DND-41 (cell line): ENCODE results near the gene VIPR1.

ENCODE experiments used
- ATAC-seq: fragments of 200-7000 bp; cut with Tn5 transposase; 3 replicates; pipeline ENCODE4 v1.9.1; 2021; ENCODE audit warnings: low read depth; ENCODE audit not compliant: insufficient read depth
- DNase-seq: peaks from one replicate; pipeline ENCODE4 v3.0.0-alpha.2; 2020
- H2AFZ ChIP-seq: 2 replicates; pipeline ENCODE4 v1.6.0; 2012; ENCODE audit warnings: low read depth, low read length
- H3K27ac ChIP-seq: 2 replicates; pipeline ENCODE4 v1.5.1; 2012; ENCODE audit warnings: low read length, inconsistent platforms
- H3K27me3 ChIP-seq: fragments of 200-600 bp; sonication (generic); 2 replicates; pipeline ENCODE4 v1.6.0; 2012; ENCODE audit warnings: low read length, mild to moderate bottlenecking, inconsistent platforms; ENCODE audit not compliant: insufficient read depth, poor library complexity
- H3K36me3 ChIP-seq: 2 replicates; pipeline ENCODE4 v1.5.1; 2012; ENCODE audit warnings: low read length, inconsistent platforms; ENCODE audit not compliant: insufficient read depth
- H3K4me1 ChIP-seq: 2 replicates; pipeline ENCODE4 v1.5.1; 2012; ENCODE audit warnings: mild to moderate bottlenecking, low read length; ENCODE audit not compliant: insufficient read depth
- H3K4me2 ChIP-seq: 2 replicates; pipeline ENCODE4 v1.6.0; 2012; ENCODE audit warnings: mild to moderate bottlenecking, moderate library complexity, low read length, inconsistent platforms; ENCODE audit not compliant: insufficient read depth
- H3K4me3 ChIP-seq, 2 experiments: fragments of 200-600 bp in 1 of 2; shearing (Covaris generic) in 1 of 2; 2 replicates each; pipeline ENCODE4 v1.5.1; 2012 to 2016; ENCODE audit warnings: inconsistent platforms in 2 of 2, low read length in 2 of 2, mild to moderate bottlenecking in 2 of 2, low read depth in 1 of 2, moderate library complexity in 1 of 2
- H3K79me2 ChIP-seq: 2 replicates; pipeline ENCODE4 v1.6.0; 2012; ENCODE audit warnings: low read length, inconsistent platforms; ENCODE audit not compliant: insufficient read depth
- H3K9ac ChIP-seq: 2 replicates; pipeline ENCODE4 v1.6.0; 2012; ENCODE audit warnings: low read depth, mild to moderate bottlenecking, inconsistent platforms, low read length, moderate library complexity
- H3K9me3 ChIP-seq: 2 replicates; pipeline ENCODE4 v1.5.1; 2012; ENCODE audit warnings: low read length, moderate library complexity, mild to moderate bottlenecking, inconsistent platforms; ENCODE audit not compliant: insufficient read depth, severe bottlenecking
- H4K20me1 ChIP-seq: 2 replicates; pipeline ENCODE4 v1.6.0; 2012; ENCODE audit warnings: low read length; ENCODE audit not compliant: insufficient read depth
- EZH2 ChIP-seq: IDR thresholded peaks from 3 replicates; pipeline ENCODE4 v1.6.1; 2012; ENCODE audit warnings: borderline replicate concordance, low read depth, mild to moderate bottlenecking, moderate library complexity, low read length, inconsistent platforms; ENCODE audit not compliant: severe bottlenecking
- TF ChIP-seq, protein P1 (sequence below): IDR thresholded peaks from 2 replicates; pipeline ENCODE4 v1.5.1; 2012; ENCODE audit warnings: borderline replicate concordance, low read length, moderate library complexity, mild to moderate bottlenecking; ENCODE audit not compliant: poor library complexity, severe bottlenecking; ENCODE audit errors: extremely low read depth

The VIPR1 gene

DNA sequence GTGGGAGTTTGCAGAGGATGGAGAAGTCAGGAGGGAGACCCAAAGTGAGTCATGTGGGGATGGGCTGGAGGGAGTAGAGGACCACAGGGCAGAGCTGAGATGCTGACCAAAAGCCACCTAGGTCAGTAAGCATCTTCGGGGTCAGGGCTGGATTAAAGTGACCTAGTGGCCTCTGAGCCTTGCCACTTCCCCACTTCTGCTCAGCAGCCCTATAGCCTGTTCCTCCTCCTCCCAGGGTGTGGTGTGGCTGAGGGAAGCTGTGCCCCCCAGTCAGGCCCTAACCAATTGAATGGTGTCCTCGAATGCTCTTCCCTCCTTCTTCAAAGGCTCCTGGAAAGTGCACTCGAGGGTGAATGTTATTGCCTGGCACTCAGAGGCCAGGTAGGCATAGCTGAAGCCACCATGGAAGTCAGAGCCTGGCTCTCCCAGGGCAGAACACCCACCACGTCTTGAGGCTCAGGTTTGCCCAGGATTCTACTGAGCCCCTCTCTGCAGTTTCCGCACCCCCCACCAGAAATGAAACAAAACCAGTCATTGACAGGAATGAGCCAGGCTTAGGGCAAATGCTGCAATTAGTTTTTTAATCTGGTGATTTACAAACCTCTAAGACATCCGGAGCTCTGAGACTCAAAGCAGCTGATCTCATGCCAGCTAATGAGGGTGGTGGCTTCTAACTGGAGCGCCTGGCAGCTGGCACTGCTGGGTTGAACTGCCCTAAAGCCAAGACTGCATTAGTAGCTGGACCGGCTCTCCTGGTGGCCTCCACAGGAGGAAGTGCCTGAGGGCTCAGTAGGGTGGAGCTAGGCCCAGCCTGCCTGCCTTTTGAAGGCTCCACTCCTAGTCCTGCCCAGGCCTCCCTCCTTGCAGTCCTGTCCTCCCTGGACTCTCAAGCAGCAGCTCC, 26.0 kb upstream of the VIPR1 start:
- H3K27me3 ChIP-seq = peaks cover 8% of the 10 kb centered on the region
- no peaks in the 10 kb centered on the region for H4K20me1 ChIP-seq
- no peak for DNase-seq
- no peaks in the 10 kb centered on the region for H3K4me1 ChIP-seq
- H3K79me2 ChIP-seq = no peaks in the 10 kb centered on the region
- no peaks in the 10 kb centered on the region for H3K36me3 ChIP-seq
- ATAC-seq = no peak
- H3K9me3 ChIP-seq = peaks cover 17% of the 10 kb centered on the region
- H2AFZ ChIP-seq = no peak overlapping the region
- H3K9ac ChIP-seq = no peak overlapping the region
- TF ChIP-seq EZH2 = no peak
- no peak overlapping the region for H3K4me2 ChIP-seq
- H3K27ac ChIP-seq = no peak overlapping the region
- H3K4me3 ChIP-seq = no peak overlapping the region

- H3K4me2 ChIP-seq = no peak overlapping the region
- H3K36me3 ChIP-seq = no peaks in the 10 kb centered on the region
- ATAC-seq (no peak), DNase-seq (no peak)
- peaks cover 8% of the 10 kb centered on the region for H3K27me3 ChIP-seq
- no peaks in the 10 kb centered on the region for H4K20me1 ChIP-seq
- TF ChIP-seq, protein P1, sequence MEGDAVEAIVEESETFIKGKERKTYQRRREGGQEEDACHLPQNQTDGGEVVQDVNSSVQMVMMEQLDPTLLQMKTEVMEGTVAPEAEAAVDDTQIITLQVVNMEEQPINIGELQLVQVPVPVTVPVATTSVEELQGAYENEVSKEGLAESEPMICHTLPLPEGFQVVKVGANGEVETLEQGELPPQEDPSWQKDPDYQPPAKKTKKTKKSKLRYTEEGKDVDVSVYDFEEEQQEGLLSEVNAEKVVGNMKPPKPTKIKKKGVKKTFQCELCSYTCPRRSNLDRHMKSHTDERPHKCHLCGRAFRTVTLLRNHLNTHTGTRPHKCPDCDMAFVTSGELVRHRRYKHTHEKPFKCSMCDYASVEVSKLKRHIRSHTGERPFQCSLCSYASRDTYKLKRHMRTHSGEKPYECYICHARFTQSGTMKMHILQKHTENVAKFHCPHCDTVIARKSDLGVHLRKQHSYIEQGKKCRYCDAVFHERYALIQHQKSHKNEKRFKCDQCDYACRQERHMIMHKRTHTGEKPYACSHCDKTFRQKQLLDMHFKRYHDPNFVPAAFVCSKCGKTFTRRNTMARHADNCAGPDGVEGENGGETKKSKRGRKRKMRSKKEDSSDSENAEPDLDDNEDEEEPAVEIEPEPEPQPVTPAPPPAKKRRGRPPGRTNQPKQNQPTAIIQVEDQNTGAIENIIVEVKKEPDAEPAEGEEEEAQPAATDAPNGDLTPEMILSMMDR = no peak
- TF ChIP-seq EZH2 = no peak
- H2AFZ ChIP-seq = no peak overlapping the region
- no peak overlapping the region for H3K4me3 ChIP-seq
- H3K27ac ChIP-seq = no peak overlapping the region
- no peak overlapping the region for H3K9ac ChIP-seq
- no peaks in the 10 kb centered on the region for H3K4me1 ChIP-seq
- peaks cover 17% of the 10 kb centered on the region for H3K9me3 ChIP-seq
- H3K79me2 ChIP-seq = no peaks in the 10 kb centered on the region
Measured at GRCh38 chr3:42477696-42478095, 24.7 kb upstream of the VIPR1 start.

DNA sequence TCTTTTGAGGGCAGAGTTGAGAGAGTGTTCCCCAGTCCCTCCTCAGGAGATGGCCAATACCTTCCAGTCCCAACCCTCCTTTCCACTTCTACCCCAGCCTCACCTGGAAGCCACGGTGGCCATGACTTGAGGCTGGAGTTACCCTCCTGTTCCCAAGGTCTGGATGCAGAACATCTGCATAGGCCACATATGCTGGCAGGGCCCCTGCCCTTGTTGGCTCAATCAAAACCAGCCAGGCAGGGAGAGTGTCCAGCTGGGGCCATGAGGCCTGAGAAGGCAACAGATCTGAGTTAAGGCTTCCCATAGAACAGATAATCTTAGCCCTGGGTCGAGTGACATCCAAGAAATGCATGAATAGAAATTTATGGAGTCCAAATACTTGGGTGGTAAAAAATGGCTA, 23.6 kb upstream of the VIPR1 start:
- TF ChIP-seq, protein P1 = no peak
- no peak for TF ChIP-seq EZH2
- no peak overlapping the region for H2AFZ ChIP-seq
- no peaks in the 10 kb centered on the region for H3K36me3 ChIP-seq
- H3K9me3 ChIP-seq = peaks cover 17% of the 10 kb centered on the region
- no peak for ATAC-seq
- H3K4me2 ChIP-seq = no peak overlapping the region
- no peak for DNase-seq
- H3K27me3 ChIP-seq = peaks cover 6% of the 10 kb centered on the region
- no peaks in the 10 kb centered on the region for H4K20me1 ChIP-seq
- no peak overlapping the region for H3K27ac ChIP-seq
- no peak overlapping the region for H3K4me3 ChIP-seq
- H3K4me1 ChIP-seq = no peaks in the 10 kb centered on the region
- H3K79me2 ChIP-seq = no peaks in the 10 kb centered on the region
- no peak overlapping the region for H3K9ac ChIP-seq

DNA sequence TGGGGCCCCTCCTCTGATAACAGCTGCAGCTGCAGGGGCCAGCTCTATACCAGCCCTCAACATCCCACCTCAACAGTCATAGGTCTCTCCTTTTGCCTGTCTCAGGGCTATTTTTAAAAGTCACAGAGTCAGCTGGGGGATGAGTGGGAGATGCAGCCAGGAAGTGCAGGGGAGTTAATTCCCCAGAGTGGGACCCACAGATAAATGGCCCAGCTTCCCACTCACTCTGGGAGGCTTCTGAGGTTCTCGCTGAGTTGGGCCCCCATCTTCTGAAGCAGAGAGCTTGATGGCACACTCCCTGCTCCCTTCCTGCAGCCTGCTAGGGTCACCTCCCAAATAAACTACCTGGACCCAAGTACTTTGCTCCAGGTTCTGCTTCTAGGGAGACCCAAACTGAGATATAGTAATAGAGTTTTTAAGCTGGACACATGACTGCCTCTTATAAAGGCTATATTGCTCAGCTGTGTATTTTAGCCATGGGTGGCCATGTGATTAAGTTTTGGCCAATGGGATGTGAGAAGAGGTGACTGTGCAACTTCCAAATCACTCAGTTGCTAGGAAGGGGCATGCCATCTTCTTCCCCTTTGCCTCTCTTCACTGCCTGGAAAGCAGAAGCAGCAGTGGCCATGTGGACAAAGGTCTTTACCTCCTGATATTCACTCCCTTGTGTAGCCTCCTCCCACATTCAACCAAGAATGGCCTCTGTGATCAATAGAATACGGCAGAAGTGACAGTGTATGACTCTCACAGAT, 15.5 kb upstream of the VIPR1 start:
- H3K79me2 ChIP-seq = no peaks in the 10 kb centered on the region
- no peak overlapping the region for H2AFZ ChIP-seq
- no peaks in the 10 kb centered on the region for H3K36me3 ChIP-seq
- H3K4me3 ChIP-seq = no peak overlapping the region
- peaks cover 9% of the 10 kb centered on the region for H3K27me3 ChIP-seq
- H3K9ac ChIP-seq = no peak overlapping the region
- no peak for ATAC-seq
- TF ChIP-seq, protein P1 = no peak
- no peak for TF ChIP-seq EZH2
- H4K20me1 ChIP-seq = no peaks in the 10 kb centered on the region
- no peak for DNase-seq
- H3K4me2 ChIP-seq = no peak overlapping the region
- H3K27ac ChIP-seq = no peak overlapping the region
- H3K4me1 ChIP-seq = no peaks in the 10 kb centered on the region
- H3K9me3 ChIP-seq = no peaks in the 10 kb centered on the region
